Measurements from ENCODE around the gene HOXB6.

GRCh38 chr17:48639136-48639535, 34.4 kb upstream of the HOXB6 start:
- TF ChIP-seq, protein P1, sequence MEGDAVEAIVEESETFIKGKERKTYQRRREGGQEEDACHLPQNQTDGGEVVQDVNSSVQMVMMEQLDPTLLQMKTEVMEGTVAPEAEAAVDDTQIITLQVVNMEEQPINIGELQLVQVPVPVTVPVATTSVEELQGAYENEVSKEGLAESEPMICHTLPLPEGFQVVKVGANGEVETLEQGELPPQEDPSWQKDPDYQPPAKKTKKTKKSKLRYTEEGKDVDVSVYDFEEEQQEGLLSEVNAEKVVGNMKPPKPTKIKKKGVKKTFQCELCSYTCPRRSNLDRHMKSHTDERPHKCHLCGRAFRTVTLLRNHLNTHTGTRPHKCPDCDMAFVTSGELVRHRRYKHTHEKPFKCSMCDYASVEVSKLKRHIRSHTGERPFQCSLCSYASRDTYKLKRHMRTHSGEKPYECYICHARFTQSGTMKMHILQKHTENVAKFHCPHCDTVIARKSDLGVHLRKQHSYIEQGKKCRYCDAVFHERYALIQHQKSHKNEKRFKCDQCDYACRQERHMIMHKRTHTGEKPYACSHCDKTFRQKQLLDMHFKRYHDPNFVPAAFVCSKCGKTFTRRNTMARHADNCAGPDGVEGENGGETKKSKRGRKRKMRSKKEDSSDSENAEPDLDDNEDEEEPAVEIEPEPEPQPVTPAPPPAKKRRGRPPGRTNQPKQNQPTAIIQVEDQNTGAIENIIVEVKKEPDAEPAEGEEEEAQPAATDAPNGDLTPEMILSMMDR (IDR thresholded peaks at IDR 0.05) = no peak
- no peak for TF ChIP-seq POLR2AphosphoS5 (IDR thresholded peaks at IDR 0.05)
- no peak for TF ChIP-seq POLR2A (IDR thresholded peaks at IDR 0.05)

All from upper lobe of left lung (tissue), 4 donors.